Endothelial cell of umbilical vein (primary cell): ENCODE data around the gene HRH2. TPM values are rescaled to one million over a fixed set of nuclear protein-coding genes. Genes with fewer than 3 reads are reported as not detected.

Experiments
- BruUV-seq: library from RNA; stranded (reverse); fragments of 400-500 nt; replicated peaks from 2 replicates; lab custom pipeline; 2021; lab: Mats Ljungman, UMichigan
- CTCF ChIA-PET: fragments of 300-600, 350-600 bp; sonication (Branson Sonifier 250); formaldehyde crosslinking; loops from one replicate; lab custom pipeline; 2021; ENCODE audit warnings: antibody characterized with exemption, inconsistent platforms; lab: Charles Lee
- POLR2A ChIA-PET: fragments of 300-600, 350-600 bp; sonication (Branson Sonifier 250); formaldehyde crosslinking; loops from one replicate; lab custom pipeline; 2021; ENCODE audit warnings: antibody characterized with exemption, inconsistent platforms; lab: Charles Lee
- DNase-seq: peaks from one replicate; pipeline ENCODE4 v3.0.0-alpha.2; 2011; ENCODE audit warnings: low read depth, low spot score
- FAIRE-seq: peaks from 2 replicates; lab custom pipeline; 2011; peaks lifted over from hg19 to GRCh38; lab: Jason Lieb, UNC
- H2AFZ ChIP-seq: 2 replicates; pipeline ENCODE4 v1.6.0; 2012; ENCODE audit warnings: low read depth, low read length, control low read depth, inconsistent platforms
- H3K27ac ChIP-seq: 2 replicates; pipeline ENCODE4 v1.5.1; 2011; ENCODE audit warnings: low read depth, mild to moderate bottlenecking, control low read depth, low read length, moderate library complexity; ENCODE audit not compliant: insufficient read depth
- H3K27me3 ChIP-seq, 2 experiments: 2 replicates each; pipeline versions ENCODE4 v1.6.0 to v1.6.1; 2011; ENCODE audit warnings: low read length in 2 of 2, mixed read lengths in 1 of 2; ENCODE audit not compliant: control insufficient read depth in 2 of 2, insufficient read depth in 2 of 2
- H3K36me3 ChIP-seq, 2 experiments: 2 replicates in 1 of 2; 3 replicates in 1 of 2; pipeline ENCODE4 v1.5.1; 2011; ENCODE audit warnings: low read length in 2 of 2, mild to moderate bottlenecking in 1 of 2, moderate library complexity in 1 of 2; ENCODE audit not compliant: control insufficient read depth in 2 of 2, insufficient read depth in 2 of 2; ENCODE audit errors: extremely low read depth in 1 of 2
- H3K4me1 ChIP-seq: 3 replicates; pipeline ENCODE4 v1.5.1; 2011; ENCODE audit warnings: mild to moderate bottlenecking, low read length; ENCODE audit not compliant: control insufficient read depth, insufficient read depth; ENCODE audit errors: extremely low read depth
- H3K4me2 ChIP-seq: 2 replicates; pipeline ENCODE4 v1.6.1; 2011; ENCODE audit warnings: low read length, control low read depth, mixed read lengths; ENCODE audit not compliant: insufficient read depth
- H3K4me3 ChIP-seq, 3 experiments: fragments of 200-600 bp in 1 of 3; sonication (generic), shearing (Covaris generic) in 1 of 3; replicated peaks in 1 of 3; 2 replicates each; pipeline ENCODE4 v1.5.1; 2011 to 2016; ENCODE audit warnings: control low read depth in 3 of 3, low read length in 3 of 3, mild to moderate bottlenecking in 2 of 3, inconsistent platforms in 1 of 3, low read depth in 1 of 3, moderate library complexity in 1 of 3; ENCODE audit not compliant: insufficient read depth in 1 of 3
- H3K79me2 ChIP-seq: 2 replicates; pipeline ENCODE4 v1.6.0; 2012; ENCODE audit warnings: low read length, inconsistent platforms; ENCODE audit not compliant: control insufficient read depth, insufficient read depth
- H3K9ac ChIP-seq: replicated peaks from 2 replicates; pipeline ENCODE3; 2011; ENCODE audit warnings: low read length, control low read depth; ENCODE audit not compliant: insufficient read depth; ENCODE audit errors: extremely low read depth
- H3K9me1 ChIP-seq: replicated peaks from 3 replicates; pipeline ENCODE4 v1.6.0; 2011; ENCODE audit warnings: mild to moderate bottlenecking, low read length; ENCODE audit not compliant: control insufficient read depth, insufficient read depth; ENCODE audit errors: extremely low read depth
- H3K9me3 ChIP-seq: replicated peaks from 2 replicates; pipeline ENCODE4 v1.5.1; 2012; ENCODE audit warnings: low read length, inconsistent platforms; ENCODE audit not compliant: control insufficient read depth, insufficient read depth
- H4K20me1 ChIP-seq: replicated peaks from 2 replicates; pipeline ENCODE3; 2011; ENCODE audit warnings: mild to moderate bottlenecking, low read length; ENCODE audit not compliant: control insufficient read depth, insufficient read depth; ENCODE audit errors: extremely low read depth
- EZH2 ChIP-seq: IDR thresholded peaks from 2 replicates; pipeline ENCODE4 v1.6.1; 2012; ENCODE audit warnings: borderline replicate concordance, low read depth, mild to moderate bottlenecking, moderate library complexity, low read length, inconsistent platforms; ENCODE audit not compliant: severe bottlenecking
- FOS ChIP-seq: IDR thresholded peaks from 2 replicates; pipeline ENCODE4 v1.6.1; 2011; ENCODE audit warnings: mild to moderate bottlenecking, low read length, moderate library complexity, borderline replicate concordance; ENCODE audit not compliant: insufficient read depth
- GATA2 ChIP-seq: IDR thresholded peaks from 2 replicates; pipeline ENCODE4 v1.7.0; 2011; ENCODE audit warnings: low read depth, mild to moderate bottlenecking, moderate library complexity, mixed read lengths, low read length; ENCODE audit not compliant: insufficient read length, insufficient read depth
- MYC ChIP-seq: IDR thresholded peaks from one replicate; pipeline ENCODE4 v1.6.1; 2011; ENCODE audit warnings: mild to moderate bottlenecking, low read depth, low read length
- POLR2AphosphoS5 ChIP-seq: IDR thresholded peaks from 2 replicates; pipeline ENCODE4 v1.6.1; 2012; ENCODE audit warnings: low read depth, mild to moderate bottlenecking, control low read depth, low read length, moderate library complexity; ENCODE audit not compliant: insufficient read depth
- dilution Hi-C: fragments of 300-500 bp; cut with MboI; formaldehyde crosslinking; loops from one replicate; pipeline ENCODE4 v1.15.0; 2019; ENCODE audit warnings: low sequenced_read_pairs; ENCODE audit not compliant: extremely low pct_ligation_motif_present
- intact Hi-C: fragments of 100-400 bp; cut with micrococcal nuclease; formaldehyde crosslinking; loops from one replicate; pipeline ENCODE4 v1.10.0; 2022
- polyA plus RNA-seq, 4 experiments: library from polyadenylated mRNA; depleted of rRNA in 3 of 4; stranded (reverse) in 3 of 4; unstranded in 1 of 4; fragments of >200 nt; gene quantifications; 2 replicates each; pipeline versions ENCODE4 v1.2.1 to v1.2.3, GENCODE V29; 2011 to 2012; ENCODE audit warnings: missing spikeins in 1 of 4
- total RNA-seq: library from RNA; stranded (reverse); gene quantifications from 2 replicates; pipeline ENCODE4 v1.2.3, GENCODE V29; 2021
- TF ChIP-seq, protein P1 (sequence below): IDR thresholded peaks from 2 replicates; pipeline ENCODE4 v1.6.1; 2011; ENCODE audit not compliant: insufficient read depth, insufficient read length

The HRH2 gene
- total and polyA plus RNA-seq, 2 donors (not counting 3 experiments of a cell fraction or from before 2014, with no cell fraction given), result not detected

DNA sequence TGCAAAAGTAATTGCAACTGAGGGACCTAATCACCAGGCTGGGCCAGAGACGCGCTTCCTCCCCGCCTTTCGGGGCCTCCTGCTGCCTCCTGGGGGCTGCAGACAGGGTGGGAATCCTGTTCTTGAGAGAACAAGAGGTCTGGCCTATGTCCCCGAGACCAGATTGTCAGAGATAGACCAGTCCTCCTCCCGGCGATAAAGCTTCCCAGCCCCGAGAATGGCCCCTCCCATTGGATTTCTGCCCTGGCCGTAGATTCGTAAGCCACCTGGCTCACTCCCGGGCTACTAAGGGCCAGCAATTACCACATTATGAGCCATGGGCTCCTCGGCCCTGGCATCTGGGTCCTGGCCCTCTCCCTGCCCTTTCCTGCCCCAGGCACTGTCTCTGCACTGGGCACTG is 70.4 kb downstream of the HRH2 start:
- no TSS peak for BruUV-seq
- Histone ChIP-seq H4K20me1 (no peaks in the 10 kb centered on the region), H2AFZ (no peak overlapping the region), H3K4me2 (no peak overlapping the region), H3K36me3 (no peaks in the 10 kb centered on the region), H3K4me1 (no peaks in the 10 kb centered on the region), H3K9me1 (no peaks in the 10 kb centered on the region), H3K79me2 (no peaks in the 10 kb centered on the region), H3K9ac (no peak overlapping the region), H3K27me3 (no peaks in the 10 kb centered on the region), H3K4me3 (no peak overlapping the region), H3K27ac (no peak overlapping the region), H3K9me3 (no peaks in the 10 kb centered on the region)
- dilution Hi-C loops, result no loop called here
- TF ChIP-seq EZH2, result no peak
- TF ChIP-seq POLR2AphosphoS5, result no peak
- intact Hi-C loops, result loop anchor here (2.0 to 10.0 kb wide), 2 partner anchors 146 to 932 kb away; partner anchors contain the start of gene CPLX2
- FAIRE-seq (no peak), DNase-seq (no peak)
- ChIA-PET POLR2A (no interaction called here), CTCF (interaction anchor here (0.6 kb wide), 1 partner anchor 1257 kb away, joined by 3 read pairs; no protein-coding TSS in a partner anchor)

DNA sequence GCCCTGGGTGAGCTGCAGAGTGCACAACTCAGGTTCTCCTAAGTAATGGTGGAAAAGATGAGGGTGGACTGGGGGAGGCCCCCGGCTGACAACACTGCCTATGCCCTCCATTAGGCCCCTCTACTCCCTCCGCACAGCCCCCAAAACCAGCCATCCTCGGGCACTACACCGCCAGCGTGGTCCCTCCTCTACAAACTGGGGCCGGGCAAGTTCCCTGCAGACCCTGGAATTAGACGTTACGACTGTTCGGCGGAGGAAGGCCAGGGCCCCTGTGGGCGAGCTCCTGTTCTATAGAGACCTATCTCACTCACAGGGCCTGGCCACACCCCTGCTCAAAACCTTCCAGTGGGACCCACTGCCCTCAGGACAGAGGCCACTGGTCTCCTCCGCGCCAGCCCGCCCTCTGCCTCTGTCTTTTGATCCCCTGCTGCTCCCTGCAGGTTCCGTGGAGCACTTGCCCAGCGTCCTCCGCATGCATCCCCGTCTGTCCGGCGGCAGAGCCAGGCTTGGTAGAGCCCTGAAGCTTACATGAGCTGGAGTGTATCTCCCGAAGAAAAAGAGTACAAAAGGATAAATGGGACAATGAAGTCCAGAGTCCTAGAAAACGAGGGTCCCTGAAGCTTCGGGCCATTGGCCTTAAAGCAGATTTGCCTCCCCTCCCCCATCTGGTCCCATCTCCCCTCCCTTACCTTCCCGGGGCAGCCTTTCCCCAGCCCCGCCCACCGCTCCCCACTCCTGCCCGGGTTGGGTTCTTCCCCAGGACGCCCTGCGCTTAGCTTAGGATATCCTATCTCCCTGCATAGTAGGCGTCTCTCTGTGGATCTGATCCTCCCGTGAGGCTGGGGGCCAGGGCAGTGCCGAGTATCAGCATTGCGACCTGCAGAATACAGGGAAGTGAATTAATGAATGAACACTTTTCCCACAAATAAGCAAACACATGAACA is 71.3 kb downstream of the HRH2 start:
- Histone ChIP-seq H3K79me2 (no peaks in the 10 kb centered on the region), H3K4me2 (no peak overlapping the region), H3K36me3 (no peaks in the 10 kb centered on the region), H3K27ac (no peak overlapping the region), H3K9me3 (no peaks in the 10 kb centered on the region), H3K27me3 (no peaks in the 10 kb centered on the region), H3K9me1 (no peaks in the 10 kb centered on the region), H3K9ac (no peak overlapping the region), H3K4me1 (no peaks in the 10 kb centered on the region), H2AFZ (no peak overlapping the region), H3K4me3 (no peak overlapping the region), H4K20me1 (no peaks in the 10 kb centered on the region)
- DNase-seq (no peak), FAIRE-seq (no peak)
- dilution Hi-C loops, result no loop called here
- BruUV-seq, result no TSS peak
- ChIA-PET POLR2A (no interaction called here), CTCF (interaction anchor here (0.6 to 2.8 kb wide), 30 partner anchors 9 to 1726 kb away, joined by 3 to 21 read pairs (median 4); partner anchors contain the start of genes CPLX2, KIAA1191 and TSPAN17)
- no peak for TF ChIP-seq MYC
- no peak for TF ChIP-seq EZH2
- TF ChIP-seq POLR2AphosphoS5, result no peak
- no peak for TF ChIP-seq FOS
- TF ChIP-seq, protein P1, sequence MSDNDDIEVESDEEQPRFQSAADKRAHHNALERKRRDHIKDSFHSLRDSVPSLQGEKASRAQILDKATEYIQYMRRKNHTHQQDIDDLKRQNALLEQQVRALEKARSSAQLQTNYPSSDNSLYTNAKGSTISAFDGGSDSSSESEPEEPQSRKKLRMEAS, result no peak
- TF ChIP-seq GATA2, result no peak
- intact Hi-C loops, result loop anchor here (1.0 to 10.0 kb wide), 3 partner anchors 146 to 932 kb away; partner anchors contain the start of gene CPLX2
